Raji (cell line): ENCODE results near the gene GTPBP8.
A peak's percentile ranks its signal among the peaks of the same experiment; 100 is the strongest.

ENCODE experiments used
- POLR2A ChIP-seq: IDR thresholded peaks from 2 replicates; pipeline ENCODE4 v1.6.1; 2011; ENCODE audit warnings: low read depth, low read length, control low read depth; ENCODE audit not compliant: insufficient read depth

GTPBP8 gene

DNA sequence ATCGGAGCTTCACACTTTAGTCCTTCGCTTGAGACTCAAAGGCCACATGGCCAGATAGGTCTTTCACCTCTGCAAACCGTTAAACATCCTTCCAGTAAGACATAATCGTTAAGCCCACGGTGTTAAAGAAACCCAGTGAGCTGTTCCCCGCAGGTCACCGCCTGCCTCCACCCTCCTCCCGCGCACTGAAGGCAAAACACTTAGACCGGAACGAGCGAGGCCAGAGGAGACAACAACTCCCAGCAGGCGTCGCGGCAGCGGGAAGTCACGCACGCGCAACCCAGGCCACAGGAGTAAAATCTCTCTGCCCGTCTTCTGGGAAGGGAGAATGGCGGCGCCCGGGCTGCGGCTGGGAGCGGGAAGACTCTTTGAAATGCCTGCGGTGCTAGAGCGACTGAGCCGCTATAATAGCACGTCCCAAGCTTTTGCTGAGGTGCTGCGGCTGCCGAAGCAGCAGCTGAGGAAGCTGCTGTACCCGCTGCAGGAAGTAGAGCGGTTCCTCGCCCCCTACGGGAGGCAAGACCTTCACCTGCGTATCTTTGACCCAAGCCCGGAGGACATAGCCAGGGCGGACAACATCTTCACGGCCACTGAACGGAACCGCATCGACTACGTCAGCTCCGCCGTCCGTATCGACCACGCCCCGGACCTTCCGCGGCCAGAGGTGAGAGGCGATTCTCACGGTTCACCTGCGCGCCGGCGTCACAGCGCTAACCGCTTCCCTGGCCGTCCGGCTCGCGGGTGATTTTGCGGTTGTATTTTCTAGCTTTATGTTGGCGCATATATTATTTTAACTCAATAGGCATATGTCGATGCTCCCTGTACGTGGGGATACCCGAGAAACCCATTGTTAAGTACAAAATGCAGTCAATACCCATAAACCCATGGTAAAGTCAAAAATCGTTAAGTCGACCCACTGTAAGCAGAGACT is at the start of gene GTPBP8:
TSS of gene GTPBP8 (plus strand) at position 313 of the 931 bp plus-strand sequence. CDS start at position 329, 16 bp downstream.
- TF ChIP-seq POLR2A, result peak; percentile 92

DNA sequence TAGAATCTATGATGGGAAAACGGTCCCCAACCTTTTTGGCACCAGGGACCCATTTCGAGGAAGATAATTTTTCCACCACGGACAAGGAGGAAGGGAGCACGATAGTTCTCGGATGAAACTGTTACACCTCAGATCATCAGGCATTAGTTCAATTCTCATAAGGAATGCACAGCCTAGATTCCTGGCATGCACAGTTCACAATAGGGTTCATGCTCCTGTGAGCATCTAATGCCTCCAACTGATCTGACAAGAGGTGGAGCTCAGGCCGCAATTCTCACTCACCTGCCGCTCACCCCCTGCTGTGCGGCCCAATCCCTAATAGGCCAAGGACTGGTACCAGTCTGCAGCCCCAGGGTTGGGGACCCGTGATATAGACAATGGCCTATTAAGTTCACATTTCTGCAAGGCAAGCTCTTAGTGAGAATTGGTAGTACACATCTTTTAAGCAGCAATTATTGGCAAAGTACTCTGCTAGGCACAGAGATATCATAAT is 42.4 kb upstream of the GTPBP8 start:
- no peak for TF ChIP-seq POLR2A

DNA sequence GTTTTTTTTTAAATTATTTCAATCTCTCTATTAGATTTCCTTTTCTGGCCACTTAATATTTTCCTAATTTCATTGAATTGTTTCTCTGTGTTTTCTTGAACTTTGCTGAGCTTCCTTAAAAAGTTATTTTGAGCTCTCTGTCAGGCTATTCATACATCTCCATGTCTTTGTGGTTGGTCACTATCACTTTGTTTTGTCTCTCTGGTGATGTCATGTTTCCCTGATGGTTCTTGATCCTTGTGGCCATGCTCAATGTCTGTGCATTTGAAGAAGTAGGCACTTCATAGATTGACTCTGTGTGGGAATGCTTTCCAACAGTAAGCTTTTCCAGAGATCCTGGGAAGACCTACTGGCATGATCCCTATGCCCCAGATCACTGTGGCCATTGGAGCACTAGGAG is 34.4 kb upstream of the GTPBP8 start:
- no peak for TF ChIP-seq POLR2A

DNA sequence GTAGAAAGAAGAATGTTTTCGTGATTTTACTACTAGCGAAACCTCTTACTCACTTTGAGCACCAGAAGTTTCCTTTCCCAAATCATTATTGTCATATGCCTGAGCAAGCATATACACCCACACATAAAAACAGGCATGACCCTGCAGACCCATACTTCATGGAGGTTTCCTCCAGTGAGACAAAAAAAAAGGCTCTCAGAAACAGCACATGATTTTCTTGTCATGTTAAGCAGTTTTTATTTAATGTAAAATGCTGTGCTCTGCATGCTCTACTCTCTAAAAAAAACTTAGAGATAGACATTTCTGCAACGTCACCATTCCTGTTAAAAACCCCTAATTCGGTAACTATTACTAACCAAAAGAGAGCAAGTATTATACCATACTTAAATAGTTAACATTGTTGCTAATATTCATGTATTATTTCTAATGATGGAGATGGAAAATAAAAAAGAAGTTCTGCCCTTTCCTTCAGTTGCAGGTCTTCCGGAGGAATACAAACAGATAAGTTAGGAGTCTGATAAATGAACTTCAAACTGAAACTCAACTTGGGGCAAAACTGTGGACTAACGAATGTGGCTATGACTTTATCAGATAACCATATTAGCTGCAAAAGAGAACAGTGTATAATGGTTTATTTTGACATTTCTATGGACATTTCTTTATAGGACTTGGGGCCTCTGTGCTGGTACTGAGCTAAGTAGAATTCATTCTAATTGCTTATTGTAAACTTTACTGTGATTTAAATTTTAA is 31.8 kb upstream of the GTPBP8 start:
- no peak for TF ChIP-seq POLR2A

DNA sequence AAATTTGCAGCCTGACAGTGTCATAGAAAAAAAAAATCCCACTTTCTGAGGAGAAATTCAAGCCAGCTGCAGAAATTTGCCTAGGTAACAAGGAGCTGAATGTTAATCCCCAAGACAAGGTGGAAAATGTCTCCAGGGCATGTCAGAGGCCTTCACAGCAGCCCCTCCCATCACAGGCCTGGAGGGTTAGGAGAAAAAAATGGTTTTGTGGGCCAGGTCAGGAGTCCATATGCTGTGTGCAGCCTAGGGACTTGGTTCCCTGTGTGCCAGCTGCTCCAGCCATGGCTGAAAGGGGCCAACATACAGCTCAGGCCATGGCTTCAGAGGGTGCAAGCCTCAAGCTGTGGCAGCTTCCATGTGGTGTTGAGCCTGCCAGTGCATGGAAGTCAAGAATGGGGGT is 27.1 kb upstream of the GTPBP8 start:
- TF ChIP-seq POLR2A, result no peak

DNA sequence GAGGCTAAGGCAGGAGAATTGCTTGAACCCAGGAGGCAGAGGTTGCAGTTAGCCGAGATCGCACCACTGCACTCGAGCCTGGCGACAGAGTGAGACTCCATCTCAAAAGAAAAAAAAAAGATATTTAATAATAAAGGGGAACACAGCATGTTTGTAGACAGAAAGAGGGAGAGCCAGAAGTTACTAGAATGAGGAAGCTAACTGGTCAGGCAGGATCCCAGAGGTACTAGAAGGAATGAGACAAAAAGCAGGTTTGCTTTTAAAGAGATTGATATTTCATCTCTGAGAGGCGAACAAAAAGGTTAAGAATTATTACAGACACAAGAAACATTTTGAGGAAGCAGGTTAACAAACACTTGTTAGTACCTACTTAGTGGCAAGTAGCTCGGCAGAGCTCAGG is 25.1 kb upstream of the GTPBP8 start:
- no peak for TF ChIP-seq POLR2A

DNA sequence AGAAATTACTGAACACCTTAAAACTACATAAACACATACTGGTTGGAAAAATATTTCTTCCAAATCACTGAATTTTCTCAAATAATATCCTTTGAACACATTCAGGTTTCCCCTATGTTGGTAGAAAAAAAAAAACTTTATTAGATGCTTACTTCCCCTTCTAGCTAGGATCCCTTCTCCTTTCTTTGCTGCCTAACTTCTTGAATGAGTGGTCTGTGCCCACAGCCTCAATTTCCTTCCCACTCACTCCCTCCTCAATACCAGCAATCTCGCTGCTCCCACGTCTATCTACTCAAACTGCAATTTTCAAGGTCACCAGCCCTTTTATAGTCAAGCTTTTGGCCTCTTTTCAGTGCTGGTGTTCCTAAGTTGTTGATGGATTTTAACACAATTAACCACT is 24.2 kb upstream of the GTPBP8 start:
- TF ChIP-seq POLR2A, result no peak

DNA sequence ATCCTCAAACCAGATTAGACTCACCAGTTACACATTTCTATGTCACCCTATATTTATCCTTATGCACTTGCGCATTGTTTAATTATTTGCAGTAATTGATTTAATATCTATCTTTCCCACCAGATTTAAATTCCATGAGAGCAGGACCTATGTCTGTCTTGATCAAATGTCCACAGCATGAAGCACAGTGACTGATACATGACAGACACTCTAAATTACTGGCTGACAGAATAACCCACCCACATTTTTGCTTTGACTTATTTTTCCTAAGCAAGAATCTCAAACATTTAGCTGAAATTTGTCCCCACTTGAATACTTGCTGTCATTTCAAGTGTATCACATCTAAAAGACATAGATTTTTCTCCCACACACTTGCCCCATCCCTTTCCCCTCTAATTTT is 23.4 kb upstream of the GTPBP8 start:
- no peak for TF ChIP-seq POLR2A

DNA sequence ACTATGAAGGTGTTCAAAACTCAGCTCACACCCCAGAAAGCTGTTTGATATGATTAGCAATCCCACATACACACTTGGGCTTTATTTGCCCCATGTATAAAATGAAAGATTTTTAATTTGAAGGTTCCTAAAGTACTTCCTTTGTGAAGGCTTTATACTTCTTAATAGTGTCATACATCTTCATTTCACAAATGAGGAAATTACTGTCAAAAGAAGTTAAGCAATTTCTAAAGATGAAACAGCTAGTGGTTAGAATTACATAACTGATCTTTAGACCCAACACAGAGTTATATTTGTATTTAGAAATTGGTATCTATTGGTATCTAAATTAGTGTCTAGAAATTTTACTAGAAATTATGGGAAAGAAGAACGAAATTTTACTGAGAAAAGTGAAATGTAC is 23.0 kb upstream of the GTPBP8 start:
- no peak for TF ChIP-seq POLR2A

DNA sequence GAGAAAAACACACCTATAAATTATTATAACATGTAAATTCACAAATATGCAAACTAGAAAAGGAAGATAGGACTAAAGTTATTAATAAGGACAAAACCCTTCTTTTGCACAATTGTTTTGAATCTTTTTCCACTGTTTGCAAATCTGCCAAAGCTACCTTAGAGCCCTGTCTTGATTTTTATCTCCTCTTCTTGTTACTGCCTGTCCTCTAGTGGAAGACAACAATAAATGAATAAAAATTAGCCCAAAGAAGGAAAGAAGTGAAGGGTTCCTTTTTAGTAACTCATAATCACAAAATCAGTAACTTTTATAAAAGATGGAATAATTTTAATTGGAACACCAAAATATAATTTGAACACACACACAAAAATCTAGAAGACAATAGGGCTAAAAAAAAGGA is 18.6 kb upstream of the GTPBP8 start:
- TF ChIP-seq POLR2A, result no peak

DNA sequence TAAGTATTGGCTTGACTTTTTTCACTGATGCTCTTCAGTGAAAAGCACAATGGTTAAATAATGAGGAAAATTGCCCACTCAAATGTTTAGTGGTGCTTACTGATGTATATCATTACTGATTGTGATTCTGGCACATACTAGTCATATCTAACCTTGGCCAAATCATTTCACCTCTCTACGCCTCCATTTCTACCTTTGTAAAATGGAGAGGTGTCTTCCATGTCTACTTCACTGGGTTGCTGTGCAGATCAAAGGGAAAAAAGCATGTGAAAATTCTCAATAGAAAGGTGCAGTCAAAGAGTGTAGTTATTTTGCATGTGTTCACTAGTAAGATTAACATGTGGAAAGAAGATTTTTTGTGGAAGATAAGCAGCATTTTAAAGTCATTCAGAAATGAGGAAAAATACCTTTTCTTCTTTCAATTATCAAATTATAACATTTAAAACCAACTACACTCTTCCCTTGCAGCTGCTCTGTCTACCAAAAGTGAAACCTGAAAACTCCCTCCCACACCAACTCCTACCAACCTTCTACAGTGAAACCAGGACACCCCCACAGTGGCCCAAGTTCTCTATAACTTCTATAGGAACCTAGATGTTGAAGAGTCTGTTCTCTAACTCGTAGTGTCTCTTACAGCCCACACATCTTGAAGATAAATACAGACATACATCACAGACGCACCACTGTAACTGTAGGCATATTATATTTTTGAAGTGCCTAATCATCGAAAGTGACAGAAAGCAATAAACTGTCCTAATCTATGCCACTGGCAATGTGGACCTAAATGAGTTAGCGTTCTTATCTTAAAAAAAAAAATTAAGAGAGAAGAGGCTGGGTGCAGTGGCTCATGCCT is 17.2 kb upstream of the GTPBP8 start:
- TF ChIP-seq POLR2A, result no peak

DNA sequence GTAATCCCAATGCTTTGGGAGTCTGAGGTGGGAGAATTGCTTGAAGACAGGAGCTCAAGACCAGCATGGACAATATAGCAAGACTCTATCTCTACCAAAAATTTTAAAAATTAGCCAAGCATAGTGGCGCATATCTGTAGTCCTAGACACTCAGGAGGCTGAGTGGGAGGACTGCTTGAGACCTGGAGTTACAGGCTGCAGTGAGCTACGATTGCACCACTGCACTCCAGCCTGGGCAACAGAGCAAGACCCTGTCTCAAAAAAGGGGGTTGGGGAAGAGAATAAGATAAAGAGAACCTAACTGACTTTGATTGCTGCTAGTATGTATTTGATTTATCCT is 16.6 kb upstream of the GTPBP8 start:
- no peak for TF ChIP-seq POLR2A

DNA sequence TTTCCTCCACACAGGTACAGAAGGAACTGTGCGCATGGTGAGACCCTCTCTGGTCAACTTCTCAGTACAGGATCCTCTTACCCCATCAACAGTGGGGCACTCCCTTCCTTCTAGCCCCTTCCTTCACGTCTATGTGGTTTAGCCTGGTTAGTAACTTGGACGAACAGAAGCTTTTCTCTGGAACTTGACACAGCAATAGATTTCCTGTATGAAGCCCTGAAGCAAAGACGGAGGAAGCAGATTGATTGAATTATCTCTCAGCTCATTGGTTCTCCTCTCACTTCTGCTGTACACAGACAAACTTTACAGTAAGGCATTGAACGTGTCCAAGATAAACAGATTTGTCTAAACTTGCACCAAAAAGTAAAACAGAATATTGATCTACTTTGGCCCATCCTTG is 15.9 kb upstream of the GTPBP8 start, which contains the start of gene CD200R1:
TSS of gene CD200R1 (minus strand) at position 210 of the 400 bp plus-strand sequence. CDS start 246 bp downstream, outside the sequence.
- no peak for TF ChIP-seq POLR2A

DNA sequence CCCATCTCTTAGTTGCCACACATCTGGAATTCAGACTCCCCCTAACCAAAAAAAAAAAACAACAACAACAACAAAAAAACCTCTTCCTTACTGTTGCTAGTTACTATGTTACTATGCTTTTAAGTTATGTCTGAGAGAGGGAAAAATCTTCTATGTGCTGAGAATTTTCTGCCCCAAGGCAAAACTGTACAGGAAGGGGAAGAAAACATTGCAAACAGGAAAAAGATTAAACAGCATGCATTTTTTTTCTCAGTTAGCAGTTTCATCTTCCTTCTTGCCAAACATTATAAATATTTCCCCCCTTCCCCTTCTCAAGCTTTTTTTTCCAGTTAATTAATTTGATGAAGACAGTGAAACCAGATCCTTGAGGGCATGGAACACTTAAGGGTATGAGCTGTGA is 14.8 kb upstream of the GTPBP8 start:
- no peak for TF ChIP-seq POLR2A

DNA sequence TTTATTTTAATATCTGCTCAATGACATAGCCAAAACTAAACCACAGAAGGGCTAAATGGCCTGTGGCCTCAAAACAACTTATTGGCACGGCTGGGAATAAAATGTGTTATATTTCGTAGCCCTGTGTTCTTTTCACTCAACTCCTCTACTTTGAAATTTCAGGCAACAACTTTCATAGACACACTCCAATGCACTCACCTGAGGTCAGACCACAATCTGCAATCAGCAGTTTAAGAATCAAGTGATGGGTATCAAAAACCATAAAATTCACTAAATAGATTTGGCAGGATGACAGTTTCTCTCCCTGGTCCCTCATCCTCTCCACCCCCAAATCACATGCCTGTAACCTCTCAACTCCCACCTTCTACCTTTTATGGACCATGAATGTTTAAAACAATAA is 13.8 kb upstream of the GTPBP8 start:
- no peak for TF ChIP-seq POLR2A

DNA sequence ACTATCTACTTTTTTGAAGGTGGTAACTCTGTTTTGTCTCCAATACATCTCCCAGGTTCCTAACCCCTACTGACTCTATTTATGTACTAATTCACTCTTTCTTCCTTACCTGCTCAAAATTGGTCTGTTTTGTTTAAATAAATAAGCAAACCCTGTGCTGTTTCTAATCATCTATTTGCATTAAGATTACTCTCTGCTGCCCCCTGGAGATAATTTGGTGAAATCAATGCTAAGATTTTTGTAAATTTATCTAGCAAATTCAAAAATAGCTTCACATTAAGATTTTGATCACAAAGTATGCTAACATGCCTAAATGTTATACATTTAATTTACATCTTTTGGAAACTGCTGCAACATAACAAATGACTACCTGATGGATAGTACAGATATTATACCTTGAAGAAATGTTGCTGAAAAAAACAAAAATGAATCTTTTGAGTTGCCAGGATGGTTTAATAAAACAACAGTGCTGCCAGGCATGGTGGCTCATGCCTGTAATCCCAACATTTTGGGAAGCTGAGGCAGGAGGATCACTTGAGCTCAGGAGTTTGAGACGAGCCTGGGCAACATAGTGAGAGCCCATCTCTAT is 11.4 kb upstream of the GTPBP8 start:
- no peak for TF ChIP-seq POLR2A
